Stimulated activated CD4-positive, alpha-beta T cell treated with anti-CD3 and anti-CD28 coated beads, TNF-alpha, amount 100 ng/mL, for 1 hour (primary cell): ENCODE measurements around the gene ALDH2.
"Not testable (repeated sequence)": the region's sequence is repeated elsewhere in the genome, so short reads cannot be mapped to it uniquely, and the experiment has no call there.

Source experiments
- DNase-seq, 3 donors: peaks; one replicate each; pipeline ENCODE4 v3.0.0-alpha.2; 2020; ENCODE audit warnings: low read depth in 3 of 3, low spot score in 1 of 3

The ALDH2 gene

GRCh38 chr12:111825509-111825908 lies 58.8 kb downstream of the ALDH2 start:
- DNase-seq: no peak

- no peak for DNase-seq
These were observed 59.6 kb downstream of the ALDH2 start for GRCh38 chr12:111826316-111826715.

DNA sequence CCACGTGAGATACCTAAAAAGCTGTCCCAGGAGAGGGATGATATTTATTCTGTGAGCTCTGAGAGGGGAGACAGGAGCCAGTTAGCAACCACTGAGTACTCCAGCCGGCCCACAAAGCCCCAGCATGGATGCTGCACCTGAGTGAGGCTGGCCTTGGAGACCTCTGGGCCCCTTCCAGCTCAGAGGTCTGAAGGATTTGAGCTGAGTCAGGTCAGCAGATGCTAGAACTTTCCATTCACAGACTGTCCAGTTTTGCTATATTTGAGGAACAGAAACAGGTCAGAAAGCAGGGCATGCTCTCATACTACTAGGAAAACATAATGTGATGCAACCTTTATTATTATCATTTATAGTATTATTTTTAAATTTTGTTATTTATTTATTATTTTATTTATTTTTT lies 60.3 kb downstream of the ALDH2 start:
- DNase-seq: no peak

GRCh38 chr12:111827907-111828306 lies 61.2 kb downstream of the ALDH2 start:
- DNase-seq: no peak

- DNase-seq: no peak
These were observed 61.7 kb downstream of the ALDH2 start for GRCh38 chr12:111828338-111828979.

GRCh38 chr12:111829635-111830034 lies 62.9 kb downstream of the ALDH2 start:
- DNase-seq: not testable (repeated sequence)

DNA sequence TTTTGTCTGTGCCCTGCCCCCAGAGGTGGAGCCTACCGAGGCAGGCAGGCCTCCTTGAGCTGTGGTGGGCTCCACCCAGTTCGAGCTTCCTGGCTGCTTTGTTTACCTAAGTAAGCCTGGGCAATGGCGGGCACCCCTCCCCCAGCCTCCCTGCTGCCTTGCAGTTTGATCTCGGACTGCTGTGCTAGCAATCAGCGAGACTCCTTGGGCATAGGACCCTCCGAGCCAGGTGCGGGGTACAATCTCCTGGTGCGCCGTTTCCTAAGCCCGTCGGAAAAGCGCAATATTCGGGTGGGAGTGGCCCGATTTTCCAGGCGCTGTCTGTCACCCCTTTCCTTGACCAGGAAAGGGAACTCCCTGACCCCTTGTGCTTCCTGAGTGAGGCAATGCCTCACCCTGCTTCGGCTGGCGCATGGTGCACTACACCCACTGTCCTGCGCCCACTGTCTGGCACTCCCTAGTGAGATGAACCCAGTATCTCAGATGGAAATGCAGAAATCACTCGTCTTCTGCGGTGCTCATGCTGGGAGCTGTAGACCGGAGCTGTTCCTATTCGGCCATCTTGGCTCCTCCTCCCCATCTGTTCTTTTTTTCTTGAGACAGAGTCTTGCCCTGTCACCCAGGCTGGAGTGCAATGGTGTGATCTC lies 68.1 kb downstream of the ALDH2 start:
- not testable (repeated sequence) for DNase-seq

DNA sequence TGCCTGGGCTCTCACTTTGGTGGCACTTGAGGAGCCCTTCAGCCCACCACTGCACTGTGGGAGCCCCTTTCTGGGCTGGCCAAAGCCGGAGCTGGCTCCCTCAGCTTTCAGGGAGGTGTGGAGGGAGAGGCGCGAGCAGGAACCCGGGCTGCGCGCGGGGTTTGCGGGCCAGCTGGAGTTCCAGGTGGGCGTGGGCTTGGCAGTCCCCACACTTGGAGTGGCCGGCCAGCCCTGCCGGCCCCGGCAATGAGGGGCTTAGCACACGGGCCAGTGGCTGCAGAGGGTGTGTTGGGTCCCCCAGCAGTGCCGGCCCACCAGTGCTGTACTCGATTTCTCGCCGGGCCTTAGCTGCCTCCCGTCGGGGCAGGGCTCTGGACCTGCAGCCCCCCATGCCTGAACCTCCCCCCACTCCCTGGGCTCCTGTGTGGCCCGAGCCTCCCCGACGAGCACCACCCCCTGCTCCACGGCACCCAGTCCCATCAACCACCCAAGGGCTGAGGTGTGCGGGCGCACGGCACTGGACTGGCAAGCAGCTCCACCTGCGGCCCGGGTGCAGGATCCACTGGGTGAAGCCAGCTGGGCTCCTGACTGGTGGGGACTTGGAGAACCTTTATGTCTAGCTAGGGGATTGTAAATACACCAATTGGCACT lies 68.9 kb downstream of the ALDH2 start:
- not testable (repeated sequence) for DNase-seq

DNA sequence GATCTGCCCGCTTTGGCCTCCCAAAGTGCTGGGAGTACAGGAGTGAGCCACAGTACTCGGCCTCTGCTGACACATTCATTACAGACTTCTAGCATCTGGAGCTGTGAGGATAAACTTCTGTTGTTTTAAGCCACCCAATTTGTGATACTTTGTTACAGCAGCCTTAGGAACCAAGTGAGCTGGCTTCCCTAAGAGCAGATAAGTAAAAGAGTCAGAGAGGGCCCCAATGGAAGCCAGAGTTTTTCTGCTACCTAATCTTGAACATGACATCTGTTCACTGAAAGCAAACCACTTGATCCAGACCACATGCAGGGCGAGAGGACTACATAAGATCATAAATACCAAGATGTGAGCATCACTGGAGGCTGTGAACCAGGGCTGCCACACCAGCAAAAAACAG lies 71.6 kb downstream of the ALDH2 start:
- DNase-seq: no peak

- no peak for DNase-seq
These were observed 74.1 kb downstream of the ALDH2 start for GRCh38 chr12:111840807-111841206.

GRCh38 chr12:111841236-111841749 lies 74.6 kb downstream of the ALDH2 start:
- peak in 1 of 3 donors; percentile 2 for DNase-seq

- DNase-seq: peak; percentile 89 to 97 (median 92)
These were observed 75.2 kb downstream of the ALDH2 start, which contains the start of gene MAPKAPK5 for GRCh38 chr12:111841750-111842555. MAPKAPK5 (plus strand) TSS chr12:111842228; CDS start chr12:111842734, 506 bp downstream.

GRCh38 chr12:111842556-111843396 lies 76.0 kb downstream of the ALDH2 start:
- peak in 1 of 3 donors; percentile 10 for DNase-seq

DNA sequence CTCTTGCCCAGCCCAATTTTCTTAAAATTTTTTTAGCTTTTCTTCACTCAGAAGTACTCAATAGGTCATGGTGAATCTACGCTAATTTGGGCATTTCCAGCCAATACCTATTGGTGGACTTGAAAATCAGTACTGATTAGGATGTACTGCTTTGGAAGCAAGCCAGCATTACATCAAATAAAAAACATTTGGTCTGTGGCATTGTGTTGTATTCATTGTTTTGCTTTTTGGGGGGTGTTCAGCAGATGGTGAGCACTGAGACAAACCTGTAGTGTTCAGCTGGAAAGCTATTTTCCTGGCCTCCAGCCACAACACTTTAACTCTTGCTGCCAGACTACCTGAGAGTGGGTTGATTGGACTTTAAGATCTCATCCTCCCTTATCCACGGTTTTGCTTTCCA lies 79.3 kb downstream of the ALDH2 start:
- DNase-seq: no peak

- no peak for DNase-seq
These were observed 83.8 kb downstream of the ALDH2 start for GRCh38 chr12:111850526-111850925.

DNA sequence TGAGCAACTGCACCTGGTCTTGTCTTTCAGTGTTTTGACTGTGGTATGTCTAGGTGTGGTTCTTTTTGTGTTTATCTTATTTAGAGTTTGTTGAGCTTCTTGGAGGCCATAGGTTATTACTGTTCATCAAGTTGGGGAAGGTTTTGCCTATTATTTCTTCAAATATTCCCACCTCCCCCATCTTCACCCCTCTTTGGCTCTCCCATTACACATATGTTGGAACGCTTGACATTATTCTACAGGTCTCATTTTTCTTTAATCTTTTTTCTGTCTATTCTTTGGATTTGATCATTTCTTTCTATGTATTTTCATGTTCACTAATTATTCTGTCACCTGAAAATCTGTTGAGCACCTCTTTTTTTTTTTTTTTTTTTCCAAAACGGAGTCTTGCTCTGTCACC lies 91.5 kb downstream of the ALDH2 start:
- no peak for DNase-seq

GRCh38 chr12:111858778-111859177 lies 92.0 kb downstream of the ALDH2 start:
- no peak for DNase-seq

DNA sequence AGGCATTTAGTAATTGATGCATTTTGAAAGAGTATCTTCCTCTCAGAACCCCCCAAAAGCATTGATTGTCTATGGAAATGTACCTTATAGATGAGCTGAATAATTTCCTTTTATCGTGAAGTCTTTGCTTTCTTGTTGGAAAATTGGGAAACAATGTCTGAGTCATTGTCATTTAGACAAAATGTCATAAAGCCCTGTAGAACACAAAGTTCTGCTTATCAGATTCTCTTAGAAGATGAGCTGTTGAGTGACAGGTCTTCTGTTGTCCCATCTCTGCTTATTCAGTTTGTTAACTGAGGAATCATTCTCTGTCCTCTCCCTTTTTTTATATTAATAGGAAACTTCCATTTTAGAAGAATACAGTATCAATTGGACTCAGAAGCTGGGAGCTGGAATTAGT lies 98.2 kb downstream of the ALDH2 start:
- no peak for DNase-seq
